ENCODE measurements around the gene LRRC27.

- TF ChIP-seq CTCF (conservative IDR thresholded peaks at IDR 0.05; ENCODE audit: low read depth, low read length), result no peak
- no peak for TF ChIP-seq POLR2A (IDR thresholded peaks at IDR 0.05; ENCODE audit: low read depth, low read length)
- TF ChIP-seq RAD21 (IDR thresholded peaks at IDR 0.05; ENCODE audit: low read length), result no peak
- no peak for TF ChIP-seq CHD1 (IDR thresholded peaks at IDR 0.05; ENCODE audit: low read depth, low read length)
- TF ChIP-seq RCOR1 (IDR thresholded peaks at IDR 0.05; ENCODE audit: insufficient replicate concordance, low read length), result no peak
Measured at GRCh38 chr10:132419538-132420468, 87.8 kb downstream of the LRRC27 start.
